OCI-LY1 (cell line): ENCODE data around the gene HSPA9.

ENCODE experiments used
- CTCF ChIP-seq: fragments of 200-600 bp; sonication (generic), shearing (Covaris generic); IDR thresholded peaks from 2 replicates; pipeline ENCODE4 v1.5.1; 2017; ENCODE audit warnings: mild to moderate bottlenecking, antibody characterized with exemption, low read length, moderate library complexity, mixed read lengths
- EZH2 ChIP-seq: fragments of 200-600 bp; sonication (generic), shearing (Covaris generic); IDR thresholded peaks from 2 replicates; pipeline ENCODE4 v1.8.0; 2017; ENCODE audit warnings: borderline replicate concordance, mixed run types, mild to moderate bottlenecking, antibody characterized with exemption, low read length, moderate library complexity, mixed read lengths

DNA sequence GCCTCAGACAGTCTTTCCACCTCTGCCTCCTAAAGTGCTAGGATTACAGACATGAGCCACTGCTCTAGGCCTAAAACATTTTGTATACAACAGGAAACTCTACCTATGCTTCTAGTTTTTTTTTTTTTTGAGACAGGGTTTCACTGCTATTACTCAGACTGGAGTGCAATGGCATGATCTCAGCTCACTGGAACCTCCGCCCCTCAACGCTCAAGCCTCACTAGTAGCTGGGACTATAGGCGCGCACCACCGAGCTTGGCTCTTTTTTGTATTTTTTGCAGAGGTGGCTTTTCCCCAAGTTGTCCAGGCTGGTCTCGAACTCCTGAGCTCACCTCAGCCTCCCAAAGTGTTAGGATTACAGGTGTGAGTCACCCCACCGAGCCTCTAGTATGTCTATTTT is 5.4 kb downstream of the HSPA9 start:
- TF ChIP-seq CTCF = no peak
- no peak for TF ChIP-seq EZH2
